GM08714 (cell line): ENCODE results near the gene HNF4A.
A peak's percentile ranks its signal among the peaks of the same experiment; 100 is the strongest.
"Not testable (repeated sequence)": the region's sequence is repeated elsewhere in the genome, so short reads cannot be mapped to it uniquely, and the experiment has no call there.

Source experiments
- H3K4me3 ChIP-seq: fragments of 200-500 bp; sonication (Bioruptor generic); 2 replicates; pipeline ENCODE4 v1.5.1; 2014; ENCODE audit warnings: mild to moderate bottlenecking, low read length, inconsistent platforms
- ZNF274 ChIP-seq: IDR thresholded peaks from 2 replicates; pipeline ENCODE4 v1.6.1; 2012; ENCODE audit warnings: mild to moderate bottlenecking, low read depth, low read length

The HNF4A gene

GRCh38 chr20:44355498-44356352 is at the start of gene HNF4A:
Gene HNF4A (plus strand): TSS chr20:44355699. CDS start chr20:44355805, 106 bp downstream.
- TF ChIP-seq ZNF274, result no peak
- no peak within 1 kb of the TSS for H3K4me3 ChIP-seq

DNA sequence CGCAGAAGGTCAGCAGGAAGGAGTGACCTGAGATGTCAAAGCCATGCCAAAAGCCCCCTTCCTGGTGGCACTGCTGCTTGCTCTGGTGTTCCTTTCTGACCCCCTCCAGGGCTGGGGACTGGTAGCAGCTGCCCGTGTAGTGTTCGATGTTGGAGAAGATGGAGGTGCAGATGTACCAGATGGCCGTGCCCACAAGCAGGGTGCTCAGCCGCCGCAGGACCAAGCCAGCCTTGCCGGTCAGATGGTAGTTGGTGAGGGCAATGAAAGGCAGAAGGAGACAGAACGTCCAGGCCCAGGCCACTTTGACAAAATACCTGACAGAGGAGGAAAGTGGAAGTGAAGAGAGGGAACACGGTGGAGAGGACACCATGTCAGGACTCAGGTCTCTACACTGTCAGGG is 48.6 kb upstream of the HNF4A start:
- no peak for TF ChIP-seq ZNF274
- H3K4me3 ChIP-seq, result no peak overlapping the region

GRCh38 chr20:44309763-44310663 is 45.5 kb upstream of the HNF4A start:
- peak overlapping the region; percentile 74 for H3K4me3 ChIP-seq
- TF ChIP-seq ZNF274, result no peak

- TF ChIP-seq ZNF274, result no peak
- H3K4me3 ChIP-seq, result peak within 1 kb of the TSS; percentile 74
Observed at GRCh38 chr20:44310664-44311639, 44.5 kb upstream of the HNF4A start, which contains the start of gene FITM2. Gene FITM2 (minus strand): TSS chr20:44311202. CDS start chr20:44311148, 54 bp downstream.

DNA sequence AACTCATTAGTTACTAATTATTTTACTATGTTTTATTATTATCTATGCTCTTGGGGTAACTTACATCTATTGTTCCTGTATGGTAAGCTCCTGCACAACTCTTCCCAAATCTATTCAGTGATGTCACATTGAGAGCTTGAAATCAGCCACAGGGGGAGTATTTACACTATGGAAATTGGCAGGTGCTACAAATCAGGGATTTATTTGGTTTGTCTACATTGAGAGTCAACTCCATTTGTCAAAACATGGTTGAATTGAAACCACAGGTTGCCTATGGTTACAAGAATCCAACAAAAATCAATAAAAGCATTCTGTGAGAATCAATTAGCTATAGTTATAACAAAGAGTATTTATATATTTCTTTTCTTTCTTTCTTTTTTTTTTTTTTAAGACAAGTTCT is 40.6 kb upstream of the HNF4A start:
- H3K4me3 ChIP-seq, result no peak overlapping the region
- no peak for TF ChIP-seq ZNF274

GRCh38 chr20:44319839-44320422 is 35.6 kb upstream of the HNF4A start:
- no peak for TF ChIP-seq ZNF274
- no peak overlapping the region for H3K4me3 ChIP-seq

DNA sequence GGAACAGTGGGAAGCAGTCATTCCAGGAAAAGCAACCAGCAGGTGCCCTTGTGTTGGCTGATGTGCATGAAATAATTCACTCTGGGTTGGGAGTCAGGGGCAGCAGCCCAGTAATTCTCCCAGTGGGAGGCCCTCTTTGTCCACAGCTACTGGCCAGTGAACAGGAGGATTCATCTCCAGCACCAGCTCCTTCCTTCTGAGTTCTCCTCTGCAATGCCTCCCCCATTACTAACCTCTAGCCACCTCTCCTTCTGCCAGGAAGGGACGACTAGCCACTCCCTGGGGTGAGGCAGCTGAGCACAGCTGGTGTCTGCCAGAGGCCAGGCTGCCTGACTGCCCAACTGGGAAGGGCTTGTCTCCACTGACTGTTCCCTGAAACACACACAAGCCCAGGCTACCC is 31.2 kb upstream of the HNF4A start:
- no peak for TF ChIP-seq ZNF274
- no peak overlapping the region for H3K4me3 ChIP-seq

DNA sequence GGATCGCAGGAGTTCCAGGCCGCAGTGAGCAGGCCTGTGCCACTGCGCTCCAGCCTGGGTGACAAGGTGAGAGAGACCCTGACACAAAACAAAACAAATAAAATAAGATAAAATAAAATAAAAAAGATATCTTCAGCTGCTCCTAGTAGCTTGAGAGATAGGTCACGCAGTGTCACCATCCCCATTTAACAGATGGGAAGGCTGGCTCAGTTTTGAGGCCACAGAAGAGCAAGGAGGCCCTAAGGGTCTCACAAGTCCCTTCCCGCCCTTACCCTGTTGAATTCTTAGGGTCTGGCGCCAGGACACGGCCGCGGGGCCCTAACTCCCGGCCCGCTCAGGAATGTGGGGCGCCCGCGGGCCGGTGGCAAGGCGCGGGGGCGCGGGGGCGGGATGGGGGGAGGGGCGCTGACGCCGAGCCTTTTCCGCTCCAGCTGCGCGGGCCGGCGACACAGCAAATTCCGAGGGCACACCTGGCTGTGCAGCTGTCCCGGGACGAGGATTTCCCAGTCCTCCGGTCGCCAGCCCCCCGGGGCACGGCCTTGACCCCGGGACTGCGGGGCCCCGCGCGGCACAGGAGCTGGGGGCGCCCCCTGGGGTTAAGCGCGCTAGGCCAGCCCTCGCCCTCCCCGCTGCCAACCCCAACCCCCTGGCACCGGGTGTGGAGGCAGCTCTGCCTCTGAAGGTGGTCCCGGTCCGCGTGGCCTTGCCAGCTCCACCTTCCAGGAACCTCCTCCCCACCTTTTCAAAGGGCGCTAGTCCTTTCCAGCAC is 28.9 kb upstream of the HNF4A start:
- no peak overlapping the region for H3K4me3 ChIP-seq
- no peak for TF ChIP-seq ZNF274

DNA sequence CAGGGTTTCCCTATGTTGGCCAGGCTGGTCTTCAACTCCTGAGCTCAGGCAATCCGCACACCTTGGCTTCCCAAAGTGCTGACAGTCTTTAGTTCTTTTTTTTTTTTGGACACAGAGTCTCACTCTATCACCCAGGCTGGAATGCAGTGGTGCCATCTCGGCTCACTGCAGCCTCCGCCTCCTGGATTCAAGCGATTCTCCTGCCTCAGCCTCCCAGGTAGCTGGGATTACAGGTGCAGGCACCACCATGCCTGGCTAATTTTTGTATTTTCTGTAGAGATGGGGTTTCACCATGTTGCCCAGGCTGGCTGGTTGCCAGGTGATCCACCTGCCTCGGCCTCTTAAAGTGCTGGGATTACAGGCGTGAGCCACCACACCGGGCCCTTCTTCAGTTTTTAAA is 27.8 kb upstream of the HNF4A start:
- not testable (repeated sequence) for H3K4me3 ChIP-seq

- H3K4me3 ChIP-seq, result no peak overlapping the region
- no peak for TF ChIP-seq ZNF274
Observed at GRCh38 chr20:44328428-44328827, 27.1 kb upstream of the HNF4A start.

- TF ChIP-seq ZNF274, result no peak
- no peak overlapping the region for H3K4me3 ChIP-seq
Observed at GRCh38 chr20:44331201-44331600, 24.3 kb upstream of the HNF4A start.

- TF ChIP-seq ZNF274, result no peak
Observed at GRCh38 chr20:44334306-44334705, 21.2 kb upstream of the HNF4A start.

DNA sequence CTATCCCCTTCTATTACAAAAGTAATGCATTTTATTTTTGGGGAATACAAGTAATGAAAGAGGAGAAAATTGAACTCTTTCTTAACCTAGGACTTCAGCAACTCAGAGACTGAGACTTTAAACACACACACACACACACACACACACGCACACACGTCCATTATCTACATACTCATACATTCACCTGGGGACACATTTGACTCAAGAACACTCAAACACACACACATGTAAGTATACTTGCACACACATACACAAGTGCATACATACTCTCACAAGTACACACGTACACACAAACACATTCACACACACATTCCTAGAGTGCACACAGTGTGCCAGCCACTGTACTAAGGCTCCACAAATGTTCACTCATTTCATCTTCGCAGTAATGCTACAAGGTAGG is 20.8 kb upstream of the HNF4A start:
- no peak for TF ChIP-seq ZNF274
- H3K4me3 ChIP-seq, result no peak overlapping the region

More at GRCh38 chr20:44334306-44334705, 21.2 kb upstream of the HNF4A start:
- no peak overlapping the region for H3K4me3 ChIP-seq
